ENCODE measurements around the gene UQCRHL.

UQCRHL gene

GRCh38 chr1:15758953-15759661, 48.3 kb downstream of the UQCRHL start:
- DNase-seq (ENCODE audit: extremely low read depth, low read depth) = no peak

GRCh38 chr1:15758343-15758931, 49.0 kb downstream of the UQCRHL start, which contains the start of gene FBLIM1:
Gene FBLIM1 (plus strand): TSS chr1:15758795. CDS start chr1:15764984, 6,189 bp downstream.
- TF ChIP-seq CTCF (IDR thresholded peaks at IDR 0.05; ENCODE audit: low read depth, low read length) = no peak
- DNase-seq (ENCODE audit: extremely low read depth, low read depth) = no peak

More at GRCh38 chr1:15758953-15759661, 48.3 kb downstream of the UQCRHL start:
- TF ChIP-seq CTCF (IDR thresholded peaks at IDR 0.05; ENCODE audit: low read depth, low read length) = no peak

- DNase-seq (ENCODE audit: extremely low read depth, low read depth) = no peak
- TF ChIP-seq CTCF (IDR thresholded peaks at IDR 0.05; ENCODE audit: low read depth, low read length) = no peak
Observed at GRCh38 chr1:15757575-15758342, 49.7 kb downstream of the UQCRHL start.

All from AG09319 (cell line).